Measurements from ENCODE around the gene CST9. TPM values are rescaled to one million over a fixed set of nuclear protein-coding genes. Genes with fewer than 3 reads are reported as not detected.
A peak's percentile ranks its signal among the peaks of the same experiment; 100 is the strongest.

The CST9 gene
- total and polyA plus RNA-seq, 7 donors, result not detected

GRCh38 chr20:23631226-23631822 is 25.6 kb upstream of the CST9 start:
- no peaks in the 10 kb centered on the region for H3K9me3 ChIP-seq
- no peak overlapping the region for H3K4me3 ChIP-seq
- DNase-seq (no peak), ATAC-seq (no peak)
- intact Hi-C loops (cut with DNase I), result loop anchor here in 1 of 2 donors (10.0 kb wide), 1 partner anchor 477 kb away; no protein-coding TSS in a partner anchor
- H3K27me3 ChIP-seq (ENCODE audit: insufficient read depth in 3 of 3, low read length in 2 of 3), result no peaks in the 10 kb centered on the region
- 89 to 98% (median 94%) methylated on average over 9 of the region's 9 CpGs for WGBS, 3 donors
- TF ChIP-seq CTCF (IDR thresholded peaks at IDR 0.05), result no peak
- peaks cover 0 to 29% of the 10 kb centered on the region in 2 donors for H3K36me3 ChIP-seq (ENCODE audit: insufficient read depth in 1 of 2, low read depth in 1 of 2)
- H3K27ac ChIP-seq, result no peak overlapping the region
- peaks cover 49% of the 10 kb centered on the region for H3K4me1 ChIP-seq

GRCh38 chr20:23630392-23630849 is 24.7 kb upstream of the CST9 start:
- intact Hi-C loops (cut with DNase I), result loop anchor here in 1 of 2 donors (10.0 kb wide), 1 partner anchor 476 kb away; no protein-coding TSS in a partner anchor

GRCh38 chr20:23629542-23630391 is 24.1 kb upstream of the CST9 start:
- Histone ChIP-seq H3K27me3 (ENCODE audit: insufficient read depth in 3 of 3, low read length in 2 of 3) (no peaks in the 10 kb centered on the region), H3K4me1 (peaks cover 39% of the 10 kb centered on the region), H3K9me3 (no peaks in the 10 kb centered on the region), H3K4me3 (no peak overlapping the region), H3K36me3 (ENCODE audit: insufficient read depth in 1 of 2, low read depth in 1 of 2) (peaks cover 0 to 29% of the 10 kb centered on the region in 2 donors), H3K27ac (peak overlapping the region; percentile 50)
- WGBS, 3 donors, result 59 to 69% (median 59%) methylated on average over 12 of the region's 12 CpGs
- intact Hi-C loops (cut with DNase I), result loop anchor here in 1 of 2 donors (10.0 kb wide), 1 partner anchor 475 kb away; no protein-coding TSS in a partner anchor
- no peak for TF ChIP-seq CTCF (IDR thresholded peaks at IDR 0.05)
- peak in 2 of 4 donors; percentile 10 to 12 for ATAC-seq
- DNase-seq, result no peak

More at GRCh38 chr20:23630392-23630849, 24.7 kb upstream of the CST9 start:
- H3K27ac ChIP-seq, result no peak overlapping the region
- no peaks in the 10 kb centered on the region for H3K9me3 ChIP-seq
- no peak for TF ChIP-seq CTCF (IDR thresholded peaks at IDR 0.05)
- no peak overlapping the region for H3K4me3 ChIP-seq
- ATAC-seq, result no peak
- peaks cover 0 to 29% of the 10 kb centered on the region in 2 donors for H3K36me3 ChIP-seq (ENCODE audit: insufficient read depth in 1 of 2, low read depth in 1 of 2)
- H3K27me3 ChIP-seq (ENCODE audit: insufficient read depth in 3 of 3, low read length in 2 of 3), result no peaks in the 10 kb centered on the region
- peaks cover 43% of the 10 kb centered on the region for H3K4me1 ChIP-seq
- 74 to 91% (median 81%) methylated on average over 4 of the region's 4 CpGs for WGBS, 3 donors
- no peak for DNase-seq

- Histone ChIP-seq H3K4me1 (peaks cover 32% of the 10 kb centered on the region), H3K27me3 (ENCODE audit: insufficient read depth in 3 of 3, low read length in 2 of 3) (no peaks in the 10 kb centered on the region), H3K9me3 (no peaks in the 10 kb centered on the region), H3K36me3 (ENCODE audit: insufficient read depth in 1 of 2, low read depth in 1 of 2) (peaks cover 0 to 25% of the 10 kb centered on the region in 2 donors), H3K27ac (peak overlapping the region; percentile 56), H3K4me3 (no peak overlapping the region)
- intact Hi-C loops (cut with DNase I), result no loop called here
- WGBS, 3 donors, result 57 to 68% (median 65%) methylated on average over 7 of the region's 7 CpGs
- peak; percentile 63 to 75 for DNase-seq
- no peak for TF ChIP-seq CTCF (IDR thresholded peaks at IDR 0.05)
- peak; percentile 51 to 87 (median 82) for ATAC-seq
Observed at GRCh38 chr20:23629017-23629541, 23.4 kb upstream of the CST9 start.

Measured in psoas muscle (tissue), 8 donors.